Neural cell (in vitro differentiated cells): ENCODE data around the gene AEBP1. TPM values are rescaled to one million over a fixed set of nuclear protein-coding genes. Genes with fewer than 3 reads are reported as not detected.

Experiments
- H2AFZ ChIP-seq: fragments of 200-600, 300-800 bp; sonication (generic), shearing (Covaris generic); 2 replicates; pipeline ENCODE4 v1.6.0; 2014; ENCODE audit warnings: low read depth, mild to moderate bottlenecking, antibody characterized with exemption, low read length, moderate library complexity
- H3F3A ChIP-seq: fragments of 200-600 bp; shearing (Covaris generic); 2 replicates; pipeline ENCODE4 v1.6.1; 2016; ENCODE audit warnings: mild to moderate bottlenecking, moderate library complexity, mixed read lengths, antibody characterized with exemption, low read length; ENCODE audit not compliant: insufficient read depth, poor library complexity, severe bottlenecking
- H3K27ac ChIP-seq: fragments of 200-600, 300-800 bp; sonication (generic), shearing (Covaris generic); 2 replicates; pipeline ENCODE4 v1.5.1; 2014; ENCODE audit warnings: mild to moderate bottlenecking, low read length, moderate library complexity
- H3K27me3 ChIP-seq: fragments of 300-800, 200-600 bp; sonication (generic), shearing (Covaris generic); 2 replicates; pipeline ENCODE4 v1.6.0; 2014; ENCODE audit warnings: mild to moderate bottlenecking, low read depth, low read length, moderate library complexity; ENCODE audit not compliant: insufficient read depth
- H3K36me3 ChIP-seq: fragments of 300-800, 200-600 bp; sonication (generic), shearing (Covaris generic); 2 replicates; pipeline ENCODE4 v1.5.1; 2014; ENCODE audit warnings: mild to moderate bottlenecking, antibody characterized with exemption, low read length, moderate library complexity; ENCODE audit not compliant: insufficient read depth
- H3K4me2 ChIP-seq: fragments of 300-800, 200-600 bp; sonication (generic), shearing (Covaris generic); 2 replicates; pipeline ENCODE4 v1.6.0; 2014; ENCODE audit warnings: mild to moderate bottlenecking, low read length
- H3K4me3 ChIP-seq: fragments of 300-800, 200-600 bp; sonication (generic), shearing (Covaris generic); 2 replicates; pipeline ENCODE4 v1.5.1; 2014; ENCODE audit warnings: mild to moderate bottlenecking, low read length, moderate library complexity
- H3K79me2 ChIP-seq: fragments of 200-600 bp; shearing (Covaris generic); replicated peaks from 2 replicates; pipeline ENCODE4 v1.6.0; 2014; ENCODE audit warnings: mild to moderate bottlenecking, low read length, moderate library complexity; ENCODE audit not compliant: insufficient read depth
- H3K9ac ChIP-seq: fragments of 300-800, 200-600 bp; sonication (generic), shearing (Covaris generic); 2 replicates; pipeline ENCODE4 v1.6.1; 2016; ENCODE audit warnings: mild to moderate bottlenecking, low read length, mixed read lengths
- H3K9me2 ChIP-seq: fragments of 200-600 bp; shearing (Covaris generic); 2 replicates; pipeline ENCODE4 v1.6.1; 2016; ENCODE audit warnings: mild to moderate bottlenecking, low read length, mixed read lengths; ENCODE audit not compliant: insufficient read depth
- H3K9me3 ChIP-seq: fragments of 200-600, 300-800 bp; sonication (generic), shearing (Covaris generic); 2 replicates; pipeline ENCODE4 v1.6.1; 2016; ENCODE audit warnings: mild to moderate bottlenecking, mixed run types, low read length, moderate library complexity, mixed read lengths
- H4K20me1 ChIP-seq: fragments of 200-600 bp; shearing (Covaris generic); 2 replicates; pipeline ENCODE4 v1.6.1; 2016; ENCODE audit warnings: mild to moderate bottlenecking, mixed run types; ENCODE audit not compliant: insufficient read depth
- CTCF ChIP-seq: fragments of 450-650 bp; IDR thresholded peaks from 2 replicates; pipeline ENCODE4 v1.5.1; 2014; ENCODE audit warnings: antibody characterized with exemption, mild to moderate bottlenecking, moderate library complexity; ENCODE audit not compliant: poor library complexity, severe bottlenecking
- EP300 ChIP-seq: fragments of 450-650 bp; conservative IDR thresholded peaks from 2 replicates; pipeline ENCODE4 v1.6.1; 2014; ENCODE audit warnings: antibody characterized with exemption, mild to moderate bottlenecking, moderate library complexity; ENCODE audit not compliant: poor library complexity, severe bottlenecking
- EZH2 ChIP-seq: fragments of 200-600, 300-800 bp; shearing (Covaris generic), sonication (generic); IDR thresholded peaks from 2 replicates; pipeline ENCODE4 v1.6.1; 2014; ENCODE audit warnings: antibody characterized with exemption, low read length, borderline replicate concordance, mild to moderate bottlenecking; ENCODE audit not compliant: insufficient read depth, poor library complexity, severe bottlenecking
- MXI1 ChIP-seq: fragments of 450-650 bp; conservative IDR thresholded peaks from 2 replicates; pipeline ENCODE4 v1.6.1; 2014; ENCODE audit warnings: antibody characterized with exemption, mild to moderate bottlenecking; ENCODE audit not compliant: poor library complexity, severe bottlenecking
- POLR2AphosphoS5 ChIP-seq: IDR thresholded peaks from 2 replicates; pipeline ENCODE4 v1.6.1; 2012
- RAD21 ChIP-seq: fragments of 450-650 bp; conservative IDR thresholded peaks from 2 replicates; pipeline ENCODE4 v1.6.1; 2014; ENCODE audit warnings: antibody characterized with exemption, mild to moderate bottlenecking, moderate library complexity
- REST ChIP-seq: IDR thresholded peaks from 2 replicates; pipeline ENCODE4 v1.6.1; 2012; ENCODE audit warnings: borderline replicate concordance
- SMC3 ChIP-seq: fragments of 450-650 bp; conservative IDR thresholded peaks from 2 replicates; pipeline ENCODE4 v1.6.1; 2014; ENCODE audit warnings: antibody characterized with exemption, mild to moderate bottlenecking, moderate library complexity; ENCODE audit not compliant: poor library complexity
- TAF1 ChIP-seq: IDR thresholded peaks from 2 replicates; pipeline ENCODE4 v1.6.1; 2012; ENCODE audit warnings: low read depth
- polyA plus RNA-seq: library from polyadenylated mRNA; depleted of rRNA; stranded (reverse); fragments of >200 nt; gene quantifications from 2 replicates; pipeline ENCODE4 v1.2.3, GENCODE V29; 2014

AEBP1 gene
- polyA plus RNA-seq, 1 donor from 2014 or later = 0.30 TPM

- no peak within 1 kb of the TSS for H3K4me2 ChIP-seq
- no peak within 1 kb of the TSS for H3K9ac ChIP-seq
- no peak for TF ChIP-seq REST
- TF ChIP-seq EZH2 = no peak
- no peak for TF ChIP-seq SMC3
- no peak for TF ChIP-seq TAF1
- TF ChIP-seq MXI1 = no peak
- no peak for TF ChIP-seq EP300
- TF ChIP-seq POLR2AphosphoS5 = no peak
- no peak for TF ChIP-seq CTCF
- no peak for TF ChIP-seq RAD21
Measured at GRCh38 chr7:44065431-44066110, 38.6 kb upstream of the AEBP1 start, which contains the start of gene PGAM2. Gene PGAM2, minus strand, starts transcription at chr7:44065567. Its CDS starts 38 bp downstream, at chr7:44065529.

GRCh38 chr7:44066111-44066460 lies 38.1 kb upstream of the AEBP1 start:
- no peaks in the 10 kb centered on the region for H3K27me3 ChIP-seq
- no peaks in the 10 kb centered on the region for H4K20me1 ChIP-seq
- H3K4me2 ChIP-seq = no peak overlapping the region
- H3F3A ChIP-seq = no peaks in the 10 kb centered on the region
- no peak overlapping the region for H2AFZ ChIP-seq
- no peak for TF ChIP-seq TAF1
- no peak overlapping the region for H3K4me3 ChIP-seq
- H3K36me3 ChIP-seq = no peaks in the 10 kb centered on the region
- H3K9me2 ChIP-seq = no peaks in the 10 kb centered on the region
- H3K27ac ChIP-seq = no peak overlapping the region
- H3K9me3 ChIP-seq = no peaks in the 10 kb centered on the region
- H3K79me2 ChIP-seq = no peaks in the 10 kb centered on the region
- H3K9ac ChIP-seq = no peak overlapping the region

More at GRCh38 chr7:44065431-44066110, 38.6 kb upstream of the AEBP1 start, which contains the start of gene PGAM2:
- no peak within 1 kb of the TSS for H3K27ac ChIP-seq
- H3K4me3 ChIP-seq = no peak within 1 kb of the TSS
- H3F3A ChIP-seq = no peaks in the 10 kb centered on the region
- no peaks in the 10 kb centered on the region for H3K79me2 ChIP-seq
- no peaks in the 10 kb centered on the region for H3K9me3 ChIP-seq
- H4K20me1 ChIP-seq = no peaks in the 10 kb centered on the region
- no peaks in the 10 kb centered on the region for H3K9me2 ChIP-seq
- H3K27me3 ChIP-seq = no peaks in the 10 kb centered on the region
- no peak within 1 kb of the TSS for H2AFZ ChIP-seq
- no peaks in the 10 kb centered on the region for H3K36me3 ChIP-seq
